ENCODE measurements around the gene PFKM. TPM values are rescaled to one million over a fixed set of nuclear protein-coding genes. Genes with fewer than 3 reads are reported as not detected.

Gene PFKM
- total RNA-seq, 2 donors from 2014 or later = 29.1 to 35.9 TPM

- Mint-ChIP-seq H3K4me3 (no peak overlapping the region), H3K27me3 (ENCODE audit: low read depth) (peaks cover 39% of the 10 kb centered on the region)
Measured at GRCh38 chr12:48189331-48190125, 70.4 kb downstream of the PFKM start.

GRCh38 chr12:48191096-48191495 is 71.9 kb downstream of the PFKM start:
- Mint-ChIP-seq H3K27me3 (ENCODE audit: low read depth) (peaks cover 29% of the 10 kb centered on the region), H3K36me3 (ENCODE audit: insufficient read depth in 2 of 2) (no peaks in the 10 kb centered on the region), H3K4me3 (no peak overlapping the region), H3K4me1 (ENCODE audit: low read depth) (peaks cover 2% of the 10 kb centered on the region), H3K27ac (no peak overlapping the region), H3K9me3 (no peaks in the 10 kb centered on the region)
- DNase-seq (no peak), ATAC-seq (replicated peaks in 1 of 2) (no peak)

More at GRCh38 chr12:48189331-48190125, 70.4 kb downstream of the PFKM start:
- no peak overlapping the region for H3K27ac Mint-ChIP-seq
- H3K4me1 Mint-ChIP-seq (ENCODE audit: low read depth) = peaks cover 7% of the 10 kb centered on the region
- no peaks in the 10 kb centered on the region for H3K36me3 Mint-ChIP-seq (ENCODE audit: insufficient read depth in 2 of 2)
- DNase-seq (peak; percentile 62 to 70), ATAC-seq (replicated peaks in 1 of 2) (peak; percentile 65 to 77)
- no peaks in the 10 kb centered on the region for H3K9me3 Mint-ChIP-seq

GRCh38 chr12:48192861-48193260 is 73.7 kb downstream of the PFKM start:
- ATAC-seq (replicated peaks in 1 of 2) (no peak), DNase-seq (no peak)
- Mint-ChIP-seq H3K9me3 (no peaks in the 10 kb centered on the region), H3K27ac (no peak overlapping the region), H3K27me3 (ENCODE audit: low read depth) (peaks cover 27% of the 10 kb centered on the region), H3K4me1 (ENCODE audit: low read depth) (peaks cover 8% of the 10 kb centered on the region), H3K4me3 (no peak overlapping the region), H3K36me3 (ENCODE audit: insufficient read depth in 2 of 2) (no peaks in the 10 kb centered on the region)

- peaks cover 0 to 3% of the 10 kb centered on the region in 2 donors for H3K36me3 Mint-ChIP-seq (ENCODE audit: insufficient read depth in 2 of 2)
- no peak for ATAC-seq (replicated peaks in 1 of 2)
Measured at GRCh38 chr12:48193623-48194022, 74.5 kb downstream of the PFKM start.

GRCh38 chr12:48194799-48195201 is 75.6 kb downstream of the PFKM start:
- ATAC-seq (replicated peaks in 1 of 2) = no peak
- peaks cover 15% of the 10 kb centered on the region for H3K4me1 Mint-ChIP-seq (ENCODE audit: low read depth)
- H3K27me3 Mint-ChIP-seq (ENCODE audit: low read depth) = peaks cover 27% of the 10 kb centered on the region
- no peaks in the 10 kb centered on the region for H3K9me3 Mint-ChIP-seq
- no peak overlapping the region for H3K4me3 Mint-ChIP-seq
- H3K27ac Mint-ChIP-seq = no peak overlapping the region
- H3K36me3 Mint-ChIP-seq (ENCODE audit: insufficient read depth in 2 of 2) = peaks cover 0 to 3% of the 10 kb centered on the region in 2 donors
- no peak for DNase-seq

More at GRCh38 chr12:48193623-48194022, 74.5 kb downstream of the PFKM start:
- no peak for DNase-seq
- Mint-ChIP-seq H3K9me3 (no peaks in the 10 kb centered on the region), H3K27me3 (ENCODE audit: low read depth) (peaks cover 27% of the 10 kb centered on the region), H3K4me1 (ENCODE audit: low read depth) (peaks cover 8% of the 10 kb centered on the region), H3K4me3 (no peak overlapping the region), H3K27ac (no peak overlapping the region)

Other genes with a start within 250 kb of the PFKM start
- gene VDR, start 214.4 kb upstream of the PFKM start, total RNA-seq = 100 to 1,000 TPM; 217 to 224 TPM
- gene TMEM106C, start 155.8 kb upstream of the PFKM start, total RNA-seq = 100 to 1,000 TPM; 124 to 149 TPM
- under 1 TPM in 1 of 2 donors, not detected in 1; 0.14 TPM for gene COL2A1, start 114.9 kb upstream of the PFKM start, total RNA-seq
- gene SENP1, start 13.3 kb upstream of the PFKM start, total RNA-seq = 10 to 100 TPM; 58.4 to 68.7 TPM
- gene ASB8, start 38.2 kb downstream of the PFKM start, total RNA-seq = 10 to 100 TPM; 52.3 to 61.8 TPM
- under 1 TPM; 0.17 to 0.32 TPM for gene CCDC184, start 64.3 kb downstream of the PFKM start, total RNA-seq
- gene OR10AD1, start 83.9 kb downstream of the PFKM start, total RNA-seq = not detected
- 10 to 100 TPM; 11.9 to 13.4 TPM for gene ZNF641, start 231.6 kb downstream of the PFKM start, total RNA-seq